H1 (cell line): ENCODE measurements around the gene IQCC. TPM values are rescaled to one million over a fixed set of nuclear protein-coding genes. Genes with fewer than 3 reads are reported as not detected.

ENCODE experiments used
- ASH2L ChIP-seq: fragments of 200-600, 300-600 bp; sonication (generic); IDR thresholded peaks from one replicate; pipeline ENCODE4 v1.7.1; 2017; ENCODE audit warnings: low read length
- CBX8 ChIP-seq: fragments of 300-800, 300-1000 bp; sonication (generic); IDR thresholded peaks from 2 replicates; pipeline ENCODE4 v1.7.1; 2016; ENCODE audit warnings: low read depth, low read length, borderline replicate concordance
- CHD2 ChIP-seq: IDR thresholded peaks from 2 replicates; pipeline ENCODE4 v1.6.1; 2012; ENCODE audit warnings: low read length, improper control_type of control experiment
- CTBP2 ChIP-seq: IDR thresholded peaks from 2 replicates; pipeline ENCODE4 v1.7.0; 2011; ENCODE audit warnings: borderline replicate concordance, mild to moderate bottlenecking, moderate library complexity, mixed read lengths, low read length; ENCODE audit not compliant: insufficient read depth, insufficient read length
- EGR1 ChIP-seq: IDR thresholded peaks from 2 replicates; pipeline ENCODE4 v1.6.1; 2011; ENCODE audit warnings: low read depth, low read length, borderline replicate concordance
- EP300 ChIP-seq, 2 experiments: IDR thresholded peaks; 1 replicate in 1 of 2; 2 replicates in 1 of 2; pipeline ENCODE4 v1.6.1; 2011 to 2012; ENCODE audit warnings: low read depth in 2 of 2, low read length in 2 of 2, mild to moderate bottlenecking in 2 of 2, borderline replicate concordance in 1 of 2, inconsistent platforms in 1 of 2, moderate library complexity in 1 of 2
- HDAC2 ChIP-seq, 2 experiments: fragments of 300-600 bp in 1 of 2; sonication (generic) in 1 of 2; IDR thresholded peaks; 2 replicates each; pipeline ENCODE4 v1.6.1; 2011 to 2012; ENCODE audit warnings: low read depth in 2 of 2, low read length in 2 of 2, mild to moderate bottlenecking in 2 of 2, moderate library complexity in 2 of 2, borderline replicate concordance in 1 of 2, inconsistent platforms in 1 of 2
- JUN ChIP-seq: IDR thresholded peaks from 2 replicates; pipeline ENCODE4 v1.6.1; 2011; ENCODE audit warnings: low read depth, mild to moderate bottlenecking, improper control_type of control experiment, low read length
- JUND ChIP-seq: IDR thresholded peaks from 2 replicates; pipeline ENCODE4 v1.6.1; 2011; ENCODE audit warnings: mild to moderate bottlenecking, improper control_type of control experiment, low read length
- KDM5A ChIP-seq: fragments of 200-600 bp; IDR thresholded peaks from 2 replicates; pipeline ENCODE4 v1.7.1; 2012; ENCODE audit warnings: mild to moderate bottlenecking, low read length, inconsistent platforms, mixed read lengths
- NRF1 ChIP-seq: IDR thresholded peaks from 2 replicates; pipeline ENCODE4 v1.6.1; 2011; ENCODE audit warnings: mild to moderate bottlenecking, low read depth, low read length, improper control_type of control experiment
- RAD21 ChIP-seq, 2 experiments: IDR thresholded peaks in 1 of 2; conservative IDR thresholded peaks in 1 of 2; 2 replicates each; pipeline ENCODE4 v1.6.1; 2011; ENCODE audit warnings: low read depth in 2 of 2, low read length in 2 of 2, improper control_type of control experiment in 1 of 2, inconsistent platforms in 1 of 2, mild to moderate bottlenecking in 1 of 2, moderate library complexity in 1 of 2
- RNF2 ChIP-seq: fragments of 200-900, 300-1000 bp; sonication (generic); IDR thresholded peaks from 2 replicates; pipeline ENCODE4 v1.7.1; 2016; ENCODE audit warnings: borderline replicate concordance, low read depth, mild to moderate bottlenecking, antibody characterized with exemption, low read length; ENCODE audit not compliant: poor library complexity, severe bottlenecking; ENCODE audit errors: missing control alignments
- SIX5 ChIP-seq: IDR thresholded peaks from 2 replicates; pipeline ENCODE4 v1.6.1; 2011; ENCODE audit warnings: mild to moderate bottlenecking, low read depth, low read length
- TAF1 ChIP-seq: IDR thresholded peaks from 2 replicates; pipeline ENCODE4 v1.6.1; 2011; ENCODE audit warnings: mild to moderate bottlenecking, low read depth, low read length
- TBP ChIP-seq: IDR thresholded peaks from 2 replicates; pipeline ENCODE4 v1.6.1; 2011; ENCODE audit warnings: low read depth, low read length, improper control_type of control experiment
- YY1 ChIP-seq: IDR thresholded peaks from 2 replicates; pipeline ENCODE4 v1.6.1; 2011; ENCODE audit warnings: low read depth, mild to moderate bottlenecking, low read length
- polyA plus RNA-seq, 7 experiments: library from polyadenylated mRNA; depleted of rRNA in 3 of 7; stranded (reverse) in 5 of 7; unstranded in 2 of 7; fragments of >200 nt in 5 of 7; fragments of 200-250 nt in 2 of 7; gene quantifications; 1 replicate in 5 of 7; 2 replicates in 1 of 7; 4 replicates in 1 of 7; pipeline versions ENCODE4 v1.2.1 to v1.2.3, GENCODE V29; 2011 to 2013; ENCODE audit warnings: missing spikeins in 2 of 7, mixed read lengths in 2 of 7
- total RNA-seq: library from RNA; stranded (reverse); fragmentation: NEBNext Ultra II Directional; extraction: Animal tissue kit (Norgen Biotek cat#: 25700); gene quantifications from 2 replicates; pipeline ENCODE4 v1.2.1, GENCODE V29; 2021

The IQCC gene
- total and polyA plus RNA-seq, 2 of the 8 experiments (the other 6 are each of a cell fraction or from before 2014, with no cell fraction given) = 2.5 to 4.2 TPM

DNA sequence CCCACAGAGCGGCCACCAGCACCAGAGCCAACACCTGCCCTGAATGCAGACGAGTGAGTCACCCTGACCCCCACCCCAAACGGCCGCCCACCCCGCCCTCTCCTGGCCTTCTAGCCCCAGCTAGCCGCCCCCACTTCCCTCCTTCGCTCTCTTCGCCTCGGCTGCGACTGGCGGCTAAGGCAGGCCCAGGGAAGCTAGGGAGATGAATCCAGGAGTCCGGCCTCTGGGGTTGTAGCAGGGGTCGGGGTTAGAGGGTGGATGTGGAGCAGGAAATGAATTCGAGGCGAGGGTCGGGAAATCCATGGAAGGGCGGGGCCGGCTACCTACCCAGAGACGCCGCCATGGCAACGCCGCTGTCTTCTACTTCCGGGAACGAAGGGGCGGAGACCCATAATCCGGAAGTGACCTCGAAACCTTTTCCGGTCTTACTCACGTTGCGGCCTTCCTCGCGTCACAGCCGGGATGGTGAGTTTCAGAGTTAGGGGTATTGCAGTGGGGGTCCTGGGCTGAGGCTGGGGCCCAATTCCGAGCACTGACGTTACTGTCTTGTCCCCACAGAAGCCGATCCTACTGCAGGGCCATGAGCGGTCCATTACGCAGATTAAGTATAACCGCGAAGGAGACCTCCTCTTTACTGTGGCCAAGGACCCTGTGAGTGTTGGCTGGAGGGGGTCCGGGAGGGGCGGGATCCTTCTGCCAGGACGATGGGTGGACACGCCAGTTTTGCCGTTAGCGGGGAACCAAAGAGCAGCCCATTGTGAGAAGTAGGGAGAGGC lies 16.7 kb downstream of the IQCC start, which contains the start of the genes EIF3I and TMEM234 (continued):
- 0 out of 2 replicates have a peak, but pooled peaks have one; percentile 4 for TF ChIP-seq KDM5A
- TF ChIP-seq TBP = peak; percentile 78
- TF ChIP-seq HDAC2 (IDR thresholded peaks at IDR 0.05; ENCODE audit: borderline replicate concordance in 1 of 2, low read depth in 2 of 2, low read length in 2 of 2) = peak in 1 of 2 experiments; percentile 87; a peak in 1 of 4 replicates
- TF ChIP-seq EGR1 = peak; percentile 51; the same call in 1 of the 2 replicates
- TF ChIP-seq RNF2 = no peak
- no peak for TF ChIP-seq NRF1
- peak; percentile 57; the same call in 1 of the 2 replicates for TF ChIP-seq TAF1
- TF ChIP-seq CTBP2 = no peak
- TF ChIP-seq RAD21 (IDR thresholded peaks at IDR 0.05 in 1 of 2, conservative IDR thresholded peaks at IDR 0.05 in 1 of 2; ENCODE audit: low read depth in 2 of 2, low read length in 2 of 2) = no peak
- peak; percentile 56; the same call in 1 of the 2 replicates for TF ChIP-seq YY1
- TF ChIP-seq JUN = no peak
- no peak for TF ChIP-seq CBX8
- TF ChIP-seq JUND = peak; percentile 65; the same call in 1 of the 2 replicates
- TF ChIP-seq EP300 (IDR thresholded peaks at IDR 0.05; ENCODE audit: borderline replicate concordance in 1 of 2, low read depth in 2 of 2, low read length in 2 of 2) = no peak
- no peak for TF ChIP-seq SIX5
- TF ChIP-seq ASH2L = peak; percentile 39
- TF ChIP-seq CHD2 = no peak
